ENCODE results near the gene CCDC66. TPM values are rescaled to one million over a fixed set of nuclear protein-coding genes. Genes with fewer than 3 reads are reported as not detected.

The CCDC66 gene
- total RNA-seq, 2 experiments from 2014 or later: 21.0 to 29.4 TPM

DNA sequence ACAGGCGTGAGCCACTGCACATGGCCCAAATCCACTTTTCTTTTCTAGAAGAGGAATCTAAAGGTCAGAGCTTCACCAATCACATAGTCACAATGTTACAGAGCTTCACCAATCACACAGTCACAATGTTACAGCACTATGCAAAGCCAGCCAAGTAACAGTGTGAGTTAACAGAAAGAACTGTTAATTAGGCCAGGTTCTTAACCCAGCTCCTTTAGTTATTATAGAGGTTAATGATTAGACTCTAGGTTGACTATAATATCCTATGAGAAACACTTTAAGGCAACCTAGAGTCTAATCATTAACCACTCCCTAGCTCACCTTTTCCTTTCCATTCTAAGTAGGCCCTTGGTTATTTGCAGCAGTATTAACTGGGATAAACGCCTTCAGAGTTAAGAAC lies 72.1 kb downstream of the CCDC66 start:
- Mint-ChIP-seq H3K36me3 (peaks cover 24% of the 10 kb centered on the region), H3K4me1 (ENCODE audit: low read depth) (peaks cover 12% of the 10 kb centered on the region), H3K27me3 (no peaks in the 10 kb centered on the region), H3K27ac (peak overlapping the region; percentile 18), H3K9me3 (no peaks in the 10 kb centered on the region), H3K4me3 (no peak overlapping the region)
- intact Hi-C loops (cut with micrococcal nuclease): no loop called here
- DNase-seq: no peak
- ChIA-PET POLR2A (interaction anchor here (0.6 kb wide), 1 partner anchor 177 kb away, joined by 3 read pairs; no protein-coding TSS in a partner anchor), CTCF (no interaction called here)

- ChIA-PET CTCF (no interaction called here), POLR2A (interaction anchor here (0.6 to 0.7 kb wide), 3 partner anchors 35 to 177 kb away, joined by 3 to 4 read pairs (median 3); no protein-coding TSS in a partner anchor)
- no peak overlapping the region for H3K27ac Mint-ChIP-seq
- intact Hi-C loops (cut with micrococcal nuclease): no loop called here
- H3K4me1 Mint-ChIP-seq (ENCODE audit: low read depth): peaks cover 8% of the 10 kb centered on the region
- no peaks in the 10 kb centered on the region for H3K9me3 Mint-ChIP-seq
- no peaks in the 10 kb centered on the region for H3K27me3 Mint-ChIP-seq
- DNase-seq: no peak
- peaks cover 20% of the 10 kb centered on the region for H3K36me3 Mint-ChIP-seq
- H3K4me3 Mint-ChIP-seq: no peak overlapping the region
Observed at GRCh38 chr3:56629451-56629850, 72.5 kb downstream of the CCDC66 start.

- no peak overlapping the region for H3K4me3 Mint-ChIP-seq
- DNase-seq: no peak
- peaks cover 5% of the 10 kb centered on the region for H3K4me1 Mint-ChIP-seq (ENCODE audit: low read depth)
- no peaks in the 10 kb centered on the region for H3K27me3 Mint-ChIP-seq
- ChIA-PET POLR2A (no interaction called here), CTCF (no interaction called here)
- no peak overlapping the region for H3K27ac Mint-ChIP-seq
- no peaks in the 10 kb centered on the region for H3K9me3 Mint-ChIP-seq
- peaks cover 17% of the 10 kb centered on the region for H3K36me3 Mint-ChIP-seq
- intact Hi-C loops (cut with micrococcal nuclease): no loop called here
Observed at GRCh38 chr3:56630966-56631365, 74.0 kb downstream of the CCDC66 start.

DNA sequence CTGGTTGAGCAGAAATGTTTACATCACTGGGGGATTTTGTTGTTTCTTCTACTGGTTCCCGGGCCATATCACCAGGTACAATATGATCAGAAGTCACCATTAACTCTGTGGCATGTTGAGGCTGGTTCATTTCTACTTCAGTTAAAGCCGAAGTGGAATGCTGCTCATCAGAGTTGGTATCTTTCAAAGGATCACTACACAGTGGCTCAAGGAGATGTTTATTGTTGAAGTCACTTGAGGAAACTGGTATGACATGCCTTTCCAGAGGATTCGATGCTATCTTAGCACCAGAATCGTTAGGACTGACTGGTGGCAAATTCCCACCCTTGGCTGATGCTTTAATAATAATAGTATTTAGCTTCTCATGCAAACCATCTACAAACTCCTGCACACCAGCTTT lies 76.2 kb downstream of the CCDC66 start:
- POLR2A ChIA-PET: no interaction called here
- CTCF ChIA-PET: no interaction called here
- H3K27ac Mint-ChIP-seq: no peak overlapping the region

GRCh38 chr3:56633602-56634535 lies 76.9 kb downstream of the CCDC66 start:
- peaks cover 23% of the 10 kb centered on the region for H3K36me3 Mint-ChIP-seq
- H3K27me3 Mint-ChIP-seq: no peaks in the 10 kb centered on the region
- ChIA-PET CTCF (no interaction called here), POLR2A (no interaction called here)
- H3K9me3 Mint-ChIP-seq: no peaks in the 10 kb centered on the region
- no peak for DNase-seq
- no peak overlapping the region for H3K4me3 Mint-ChIP-seq
- no peak overlapping the region for H3K27ac Mint-ChIP-seq
- intact Hi-C loops (cut with micrococcal nuclease): no loop called here
- H3K4me1 Mint-ChIP-seq (ENCODE audit: low read depth): peaks cover 8% of the 10 kb centered on the region

More for the DNA sequence above, 76.2 kb downstream of the CCDC66 start:
- Mint-ChIP-seq H3K36me3 (peaks cover 19% of the 10 kb centered on the region), H3K27me3 (no peaks in the 10 kb centered on the region), H3K9me3 (no peaks in the 10 kb centered on the region), H3K4me1 (ENCODE audit: low read depth) (peaks cover 8% of the 10 kb centered on the region), H3K4me3 (no peak overlapping the region)
- intact Hi-C loops (cut with micrococcal nuclease): no loop called here
- DNase-seq: no peak

DNA sequence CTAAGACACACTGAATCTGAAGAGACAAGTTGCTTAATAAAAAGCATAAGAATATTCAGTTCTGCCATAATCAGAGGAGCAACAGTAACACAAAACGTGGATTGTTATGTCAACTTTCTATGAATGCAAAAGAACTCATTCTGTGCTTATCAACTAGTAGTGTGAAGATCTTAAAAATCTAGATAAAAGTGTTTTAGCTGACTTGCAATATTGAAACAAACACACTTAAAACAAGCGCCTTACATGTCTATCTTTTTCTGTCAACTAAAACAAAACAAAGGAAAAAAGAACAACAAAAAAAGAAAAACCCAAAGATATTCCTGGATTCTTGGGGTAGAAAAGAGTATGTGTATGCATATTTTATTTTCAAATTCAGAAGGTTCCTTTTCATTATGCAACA lies 88.4 kb downstream of the CCDC66 start:
- no peak overlapping the region for H3K4me3 Mint-ChIP-seq
- H3K9me3 Mint-ChIP-seq: no peaks in the 10 kb centered on the region
- no peaks in the 10 kb centered on the region for H3K27me3 Mint-ChIP-seq
- DNase-seq: no peak
- H3K36me3 Mint-ChIP-seq: peaks cover 40% of the 10 kb centered on the region
- H3K27ac Mint-ChIP-seq: no peak overlapping the region
- intact Hi-C loops (cut with micrococcal nuclease): no loop called here
- ChIA-PET CTCF (no interaction called here), POLR2A (no interaction called here)
- peaks cover 24% of the 10 kb centered on the region for H3K4me1 Mint-ChIP-seq (ENCODE audit: low read depth)

GRCh38 chr3:56654460-56654859 lies 97.5 kb downstream of the CCDC66 start:
- Mint-ChIP-seq H3K4me1 (ENCODE audit: low read depth) (peaks cover 34% of the 10 kb centered on the region), H3K27me3 (no peaks in the 10 kb centered on the region), H3K27ac (peak overlapping the region; percentile 20), H3K9me3 (peaks cover 2% of the 10 kb centered on the region), H3K36me3 (peaks cover 51% of the 10 kb centered on the region), H3K4me3 (no peak overlapping the region)
- intact Hi-C loops (cut with micrococcal nuclease): no loop called here
- POLR2A ChIA-PET: no interaction called here
- DNase-seq: no peak
- CTCF ChIA-PET: no interaction called here

- ChIA-PET CTCF (no interaction called here), POLR2A (no interaction called here)
- no peak for DNase-seq
- intact Hi-C loops (cut with micrococcal nuclease): no loop called here
- Mint-ChIP-seq H3K4me1 (ENCODE audit: low read depth) (peaks cover 30% of the 10 kb centered on the region), H3K27ac (no peak overlapping the region), H3K9me3 (peaks cover 2% of the 10 kb centered on the region), H3K4me3 (no peak overlapping the region), H3K36me3 (peaks cover 57% of the 10 kb centered on the region), H3K27me3 (no peaks in the 10 kb centered on the region)
Observed at GRCh38 chr3:56655709-56656108, 98.7 kb downstream of the CCDC66 start.

DNA sequence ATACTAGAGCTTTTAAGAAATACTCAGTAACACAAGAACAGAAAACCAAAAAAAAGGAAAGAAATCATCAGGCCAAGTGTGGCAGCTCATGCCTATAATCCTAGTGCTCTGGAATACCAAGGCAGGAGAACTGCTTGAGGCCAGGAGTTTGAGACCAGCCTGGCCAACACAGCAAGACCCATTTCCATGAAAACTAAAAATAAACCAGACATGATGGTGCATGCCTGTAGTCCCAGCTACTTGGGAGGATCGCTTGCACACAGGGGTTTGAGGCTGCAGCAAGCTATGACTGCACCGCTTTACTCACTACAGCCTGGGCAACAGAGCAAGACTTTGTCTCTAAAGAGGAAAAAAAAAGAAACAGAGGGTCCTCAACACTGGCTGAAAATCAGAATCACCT lies 107.8 kb downstream of the CCDC66 start:
- Mint-ChIP-seq H3K36me3 (peaks cover 51% of the 10 kb centered on the region), H3K27me3 (no peaks in the 10 kb centered on the region), H3K27ac (no peak overlapping the region), H3K4me3 (no peak overlapping the region), H3K4me1 (ENCODE audit: low read depth) (peaks cover 35% of the 10 kb centered on the region), H3K9me3 (no peaks in the 10 kb centered on the region)
- ChIA-PET POLR2A (interaction anchor here (0.6 kb wide), 1 partner anchor 35 kb away, joined by 4 read pairs; no protein-coding TSS in a partner anchor), CTCF (no interaction called here)
- intact Hi-C loops (cut with micrococcal nuclease): no loop called here
- no peak for DNase-seq

- no peak for DNase-seq
- no peaks in the 10 kb centered on the region for H3K27me3 Mint-ChIP-seq
- H3K4me1 Mint-ChIP-seq (ENCODE audit: low read depth): peaks cover 35% of the 10 kb centered on the region
- ChIA-PET CTCF (interaction anchor here (1.0 kb wide), 1 partner anchor 131 kb away, joined by 3 read pairs; no protein-coding TSS in a partner anchor), POLR2A (no interaction called here)
- no peak overlapping the region for H3K4me3 Mint-ChIP-seq
- no peaks in the 10 kb centered on the region for H3K9me3 Mint-ChIP-seq
- peaks cover 58% of the 10 kb centered on the region for H3K36me3 Mint-ChIP-seq
- intact Hi-C loops (cut with micrococcal nuclease): no loop called here
- H3K27ac Mint-ChIP-seq: peak overlapping the region; percentile 68
Observed at GRCh38 chr3:56667973-56668579, 111.1 kb downstream of the CCDC66 start.

All from activated CD4-positive, alpha-beta memory T cell treated with anti-CD3 and anti-CD28 coated beads for 36 hours (primary cell).